Panc1 (cell line): Measurements from ENCODE around the gene WDHD1. TPM values are rescaled to one million over a fixed set of nuclear protein-coding genes. Genes with fewer than 3 reads are reported as not detected.

ENCODE experiments used
- ATAC-seq: fragments of 200-7000 bp; cut with Tn5 transposase; 2 replicates; pipeline ENCODE4 v1.9.1; 2020; ENCODE audit warnings: mild to moderate bottlenecking, moderate library complexity
- BruUV-seq: library from RNA; stranded (reverse); fragments of 400-500 nt; replicated peaks from 2 replicates; lab custom pipeline; 2021; lab: Mats Ljungman, UMichigan
- CTCF ChIA-PET: fragments of 300-600 bp; sonication (Branson Sonifier 250); formaldehyde crosslinking; loops from one replicate; lab custom pipeline; 2022; ENCODE audit warnings: antibody characterized with exemption; lab: Charles Lee
- POLR2A ChIA-PET: fragments of 300-600 bp; sonication (Branson Sonifier 250); formaldehyde crosslinking; loops from one replicate; lab custom pipeline; 2022; ENCODE audit warnings: antibody characterized with exemption; lab: Charles Lee
- DNase-seq: peaks from one replicate; pipeline ENCODE4 v3.0.0-alpha.2; 2010; ENCODE audit warnings: low read depth, low spot score
- H3K27ac ChIP-seq: 2 replicates; pipeline ENCODE4 v1.5.1; 2011; ENCODE audit warnings: mild to moderate bottlenecking, low read length, inconsistent platforms
- H3K27me3 ChIP-seq: fragments of 200-500 bp; sonication (Bioruptor generic); 2 replicates; pipeline ENCODE4 v1.6.0; 2014; ENCODE audit warnings: low read length, inconsistent platforms; ENCODE audit not compliant: control insufficient read depth, insufficient read depth
- H3K36me3 ChIP-seq: fragments of 200-500 bp; sonication (Bioruptor generic); 2 replicates; pipeline ENCODE4 v1.5.1; 2014; ENCODE audit warnings: inconsistent platforms, mild to moderate bottlenecking, low read length, moderate library complexity; ENCODE audit not compliant: control insufficient read depth, insufficient read depth
- H3K4me1 ChIP-seq: 2 replicates; pipeline ENCODE4 v1.5.1; 2011; ENCODE audit warnings: inconsistent platforms, mild to moderate bottlenecking, low read length, moderate library complexity; ENCODE audit not compliant: control insufficient read depth, insufficient read depth
- H3K4me3 ChIP-seq, 2 experiments: 2 replicates each; pipeline ENCODE4 v1.5.1; 2011 to 2012; ENCODE audit warnings: low read depth in 2 of 2, low read length in 2 of 2, mild to moderate bottlenecking in 2 of 2, inconsistent platforms in 1 of 2, moderate library complexity in 1 of 2
- H3K9me3 ChIP-seq: fragments of 200-500 bp; sonication (Bioruptor generic); 2 replicates; pipeline ENCODE4 v1.5.1; 2014; ENCODE audit warnings: low read depth, mild to moderate bottlenecking, inconsistent platforms, low read length, moderate library complexity; ENCODE audit not compliant: control insufficient read depth, insufficient read depth
- CTCF ChIP-seq: fragments of 450-650 bp; IDR thresholded peaks from 2 replicates; pipeline ENCODE4 v1.5.1; 2017; ENCODE audit warnings: mild to moderate bottlenecking
- POLR2AphosphoS5 ChIP-seq: IDR thresholded peaks from 2 replicates; pipeline ENCODE4 v1.6.1; 2012; ENCODE audit warnings: mild to moderate bottlenecking, low read depth, low read length, moderate library complexity
- SIN3A ChIP-seq: IDR thresholded peaks from 2 replicates; pipeline ENCODE4 v1.6.1; 2012; ENCODE audit warnings: low read depth, mild to moderate bottlenecking, low read length, moderate library complexity, borderline replicate concordance; ENCODE audit not compliant: insufficient read depth
- TCF7L2 ChIP-seq: IDR thresholded peaks from 2 replicates; pipeline ENCODE4 v1.6.1; 2011; ENCODE audit warnings: mild to moderate bottlenecking, low read depth, low read length, inconsistent platforms
- in situ Hi-C: cut with HindIII; loops from 2 replicates; pipeline ENCODE4 v1.10.0; 2016; ENCODE audit warnings: low sequenced_read_pairs, low pct_unique_long_range_greater_than_20kb
- intact Hi-C: fragments of 100-400 bp; cut with micrococcal nuclease; formaldehyde crosslinking; loops from one replicate; pipeline ENCODE4 v1.10.0; 2022; ENCODE audit not compliant: unreplicated experiment
- total RNA-seq: library from RNA; stranded (reverse); gene quantifications from one replicate; pipeline ENCODE4 v1.2.1, GENCODE V29; 2021; ENCODE audit not compliant: unreplicated experiment
- TF ChIP-seq, protein P1 (sequence below), 2 experiments: IDR thresholded peaks; 2 replicates each; pipeline ENCODE4 v1.6.1; 2011 to 2012; ENCODE audit warnings: low read depth in 2 of 2, control low read depth in 1 of 2, low read length in 1 of 2, mild to moderate bottlenecking in 1 of 2, moderate library complexity in 1 of 2; ENCODE audit not compliant: insufficient read depth in 1 of 2

The WDHD1 gene
- total RNA-seq, 1 experiment from 2014 or later, result 21.7 TPM

GRCh38 chr14:54944737-54945391 is 82.0 kb downstream of the WDHD1 start:
- Histone ChIP-seq H3K9me3 (no peaks in the 10 kb centered on the region), H3K27ac (no peak overlapping the region), H3K27me3 (no peaks in the 10 kb centered on the region), H3K4me1 (no peaks in the 10 kb centered on the region), H3K36me3 (peaks cover 2% of the 10 kb centered on the region; the same call in 1 of the 2 replicates), H3K4me3 (no peak overlapping the region)
- TF ChIP-seq CTCF (no peak), TCF7L2 (no peak), SIN3A (no peak), POLR2AphosphoS5 (no peak)
- TF ChIP-seq, protein P1, sequence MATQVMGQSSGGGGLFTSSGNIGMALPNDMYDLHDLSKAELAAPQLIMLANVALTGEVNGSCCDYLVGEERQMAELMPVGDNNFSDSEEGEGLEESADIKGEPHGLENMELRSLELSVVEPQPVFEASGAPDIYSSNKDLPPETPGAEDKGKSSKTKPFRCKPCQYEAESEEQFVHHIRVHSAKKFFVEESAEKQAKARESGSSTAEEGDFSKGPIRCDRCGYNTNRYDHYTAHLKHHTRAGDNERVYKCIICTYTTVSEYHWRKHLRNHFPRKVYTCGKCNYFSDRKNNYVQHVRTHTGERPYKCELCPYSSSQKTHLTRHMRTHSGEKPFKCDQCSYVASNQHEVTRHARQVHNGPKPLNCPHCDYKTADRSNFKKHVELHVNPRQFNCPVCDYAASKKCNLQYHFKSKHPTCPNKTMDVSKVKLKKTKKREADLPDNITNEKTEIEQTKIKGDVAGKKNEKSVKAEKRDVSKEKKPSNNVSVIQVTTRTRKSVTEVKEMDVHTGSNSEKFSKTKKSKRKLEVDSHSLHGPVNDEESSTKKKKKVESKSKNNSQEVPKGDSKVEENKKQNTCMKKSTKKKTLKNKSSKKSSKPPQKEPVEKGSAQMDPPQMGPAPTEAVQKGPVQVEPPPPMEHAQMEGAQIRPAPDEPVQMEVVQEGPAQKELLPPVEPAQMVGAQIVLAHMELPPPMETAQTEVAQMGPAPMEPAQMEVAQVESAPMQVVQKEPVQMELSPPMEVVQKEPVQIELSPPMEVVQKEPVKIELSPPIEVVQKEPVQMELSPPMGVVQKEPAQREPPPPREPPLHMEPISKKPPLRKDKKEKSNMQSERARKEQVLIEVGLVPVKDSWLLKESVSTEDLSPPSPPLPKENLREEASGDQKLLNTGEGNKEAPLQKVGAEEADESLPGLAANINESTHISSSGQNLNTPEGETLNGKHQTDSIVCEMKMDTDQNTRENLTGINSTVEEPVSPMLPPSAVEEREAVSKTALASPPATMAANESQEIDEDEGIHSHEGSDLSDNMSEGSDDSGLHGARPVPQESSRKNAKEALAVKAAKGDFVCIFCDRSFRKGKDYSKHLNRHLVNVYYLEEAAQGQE (IDR thresholded peaks at IDR 0.05; ENCODE audit: insufficient read depth in 1 of 2, low read depth in 2 of 2, low read length in 1 of 2), result no peak
- no TSS peak for BruUV-seq
- ATAC-seq (no peak), DNase-seq (no peak)
- ChIA-PET POLR2A (interaction anchor here (0.6 to 1.4 kb wide), 2 partner anchors 32 to 42 kb away, joined by 3 to 4 read pairs; no protein-coding TSS in a partner anchor), CTCF (no interaction called here)
- intact Hi-C loops (no loop called here), in situ Hi-C loops (no loop called here)

GRCh38 chr14:54942913-54943312 is 84.0 kb downstream of the WDHD1 start:
- in situ Hi-C loops, result no loop called here
- ATAC-seq (no peak), DNase-seq (no peak)
- H3K4me1 ChIP-seq, result no peaks in the 10 kb centered on the region
- intact Hi-C loops, result no loop called here
- H3K4me3 ChIP-seq, result no peak overlapping the region
- TF ChIP-seq SIN3A (no peak), TCF7L2 (no peak), POLR2AphosphoS5 (no peak)
- TF ChIP-seq, protein P1 (IDR thresholded peaks at IDR 0.05; ENCODE audit: insufficient read depth in 1 of 2, low read depth in 2 of 2, low read length in 1 of 2), result no peak
- BruUV-seq, result no TSS peak
- H3K36me3 ChIP-seq, result peaks cover 2% of the 10 kb centered on the region; the same call in 1 of the 2 replicates
- H3K9me3 ChIP-seq, result no peaks in the 10 kb centered on the region
- H3K27ac ChIP-seq, result no peak overlapping the region
- CTCF ChIA-PET, result no interaction called here
- no peaks in the 10 kb centered on the region for H3K27me3 ChIP-seq
- POLR2A ChIA-PET, result no interaction called here
